Measurements from ENCODE around the gene BTF3.

The BTF3 gene

GRCh38 chr5:73480500-73480899 lies 17.7 kb upstream of the BTF3 start:
- H3K18ac ChIP-seq (ENCODE audit: low read length) = no peak overlapping the region
- H3K4me3 ChIP-seq (ENCODE audit: low read length in 2 of 2) = no peak overlapping the region
- no peak overlapping the region for H4K8ac ChIP-seq (ENCODE audit: low read depth, low read length)
- H2BK5ac ChIP-seq (ENCODE audit: low read length) = no peak overlapping the region
- no peak overlapping the region for H3K4me2 ChIP-seq (ENCODE audit: insufficient read depth, low read length, poor library complexity, severe bottlenecking)
- H3K4ac ChIP-seq (ENCODE audit: low read length) = no peak overlapping the region
- no peak overlapping the region for H2BK120ac ChIP-seq (ENCODE audit: low read depth, low read length)
- DNase-seq (ENCODE audit: low spot score) = no peak
- no peak overlapping the region for H4K91ac ChIP-seq (ENCODE audit: low read depth, low read length, poor library complexity)
- H3K36me3 ChIP-seq (replicated peaks in 1 of 2; ENCODE audit: control insufficient read depth in 2 of 2, insufficient read depth in 2 of 2, low read length in 2 of 2) = no peaks in the 10 kb centered on the region
- no peak overlapping the region for H3K23ac ChIP-seq (ENCODE audit: low read depth, low read length, poor library complexity)
- no peak overlapping the region for H3K27ac ChIP-seq (replicated peaks; ENCODE audit: low read length)
- no peaks in the 10 kb centered on the region for H3K79me1 ChIP-seq (ENCODE audit: low read depth, low read length)
- H3K9me3 ChIP-seq (replicated peaks in 1 of 2; ENCODE audit: control insufficient read depth in 2 of 2, insufficient read depth in 1 of 2, low read depth in 1 of 2, low read length in 2 of 2) = no peaks in the 10 kb centered on the region
- no peak overlapping the region for H3K14ac ChIP-seq (ENCODE audit: low read length)
- no CpG with 5 or more reads among the region's 1 CpG for WGBS, 2 donors (ENCODE audit: extremely low coverage in 2 of 2, insufficient read length in 2 of 2, insufficient replicate concordance in 1 of 2)
- no peak overlapping the region for H2BK12ac ChIP-seq (ENCODE audit: low read length)
- H3K9ac ChIP-seq (ENCODE audit: low read depth, low read length, poor library complexity) = no peak overlapping the region
- H2AK5ac ChIP-seq (ENCODE audit: low read depth, low read length) = no peak overlapping the region
- H2AFZ ChIP-seq (ENCODE audit: low read length) = no peak overlapping the region
- peaks cover 0 to 30% (median 0%) of the 10 kb centered on the region in 3 experiments for H3K27me3 ChIP-seq (ENCODE audit: control insufficient read depth in 3 of 3, insufficient read depth in 3 of 3, low read depth in 1 of 3, low read length in 3 of 3)
- no peaks in the 10 kb centered on the region for H3K4me1 ChIP-seq (ENCODE audit: control insufficient read depth in 2 of 2, insufficient read depth in 1 of 2, low read depth in 1 of 2, low read length in 2 of 2)
- H2BK15ac ChIP-seq (ENCODE audit: low read length) = no peak overlapping the region

GRCh38 chr5:73482383-73483136 lies 15.7 kb upstream of the BTF3 start:
- H2BK15ac ChIP-seq (ENCODE audit: low read length) = no peak overlapping the region
- H3K4me1 ChIP-seq (ENCODE audit: control insufficient read depth in 2 of 2, insufficient read depth in 1 of 2, low read depth in 1 of 2, low read length in 2 of 2) = peaks cover 0 to 2% of the 10 kb centered on the region in 2 donors
- no peak overlapping the region for H2BK12ac ChIP-seq (ENCODE audit: low read length)
- H3K36me3 ChIP-seq (replicated peaks in 1 of 2; ENCODE audit: control insufficient read depth in 2 of 2, insufficient read depth in 2 of 2, low read length in 2 of 2) = no peaks in the 10 kb centered on the region
- no peak overlapping the region for H3K4ac ChIP-seq (ENCODE audit: low read length)
- no peak overlapping the region for H3K23ac ChIP-seq (ENCODE audit: low read depth, low read length, poor library complexity)
- no peaks in the 10 kb centered on the region for H3K79me1 ChIP-seq (ENCODE audit: low read depth, low read length)
- H4K8ac ChIP-seq (ENCODE audit: low read depth, low read length) = no peak overlapping the region
- H3K14ac ChIP-seq (ENCODE audit: low read length) = no peak overlapping the region
- no peak overlapping the region for H2BK5ac ChIP-seq (ENCODE audit: low read length)
- no peak overlapping the region for H2AFZ ChIP-seq (ENCODE audit: low read length)
- no peaks in the 10 kb centered on the region for H3K9me3 ChIP-seq (replicated peaks in 1 of 2; ENCODE audit: control insufficient read depth in 2 of 2, insufficient read depth in 1 of 2, low read depth in 1 of 2, low read length in 2 of 2)
- peaks cover 0 to 43% (median 0%) of the 10 kb centered on the region in 3 experiments for H3K27me3 ChIP-seq (ENCODE audit: control insufficient read depth in 3 of 3, insufficient read depth in 3 of 3, low read depth in 1 of 3, low read length in 3 of 3)
- no peak overlapping the region for H3K4me3 ChIP-seq (ENCODE audit: low read length in 2 of 2)
- no peak overlapping the region for H3K27ac ChIP-seq (replicated peaks; ENCODE audit: low read length)
- no peak for DNase-seq (ENCODE audit: low spot score)
- WGBS, 2 donors (ENCODE audit: extremely low coverage in 2 of 2, insufficient read length in 2 of 2, insufficient replicate concordance in 1 of 2) = no CpG with 5 or more reads among the region's 4 CpGs
- no peak overlapping the region for H3K4me2 ChIP-seq (ENCODE audit: insufficient read depth, low read length, poor library complexity, severe bottlenecking)
- no peak overlapping the region for H3K9ac ChIP-seq (ENCODE audit: low read depth, low read length, poor library complexity)
- H2AK5ac ChIP-seq (ENCODE audit: low read depth, low read length) = no peak overlapping the region
- no peak overlapping the region for H4K91ac ChIP-seq (ENCODE audit: low read depth, low read length, poor library complexity)
- no peak overlapping the region for H2BK120ac ChIP-seq (ENCODE audit: low read depth, low read length)
- H3K18ac ChIP-seq (ENCODE audit: low read length) = no peak overlapping the region

- Histone ChIP-seq H3K4me3 (ENCODE audit: low read length in 2 of 2) (no peak overlapping the region), H2BK15ac (ENCODE audit: low read length) (no peak overlapping the region), H2BK120ac (ENCODE audit: low read depth, low read length) (no peak overlapping the region), H3K4ac (ENCODE audit: low read length) (no peak overlapping the region), H3K4me2 (ENCODE audit: insufficient read depth, low read length, poor library complexity, severe bottlenecking) (no peak overlapping the region), H3K23ac (ENCODE audit: low read depth, low read length, poor library complexity) (no peak overlapping the region), H3K18ac (ENCODE audit: low read length) (no peak overlapping the region), H3K4me1 (ENCODE audit: control insufficient read depth in 2 of 2, insufficient read depth in 1 of 2, low read depth in 1 of 2, low read length in 2 of 2) (peaks cover 0 to 2% of the 10 kb centered on the region in 2 donors), H3K36me3 (replicated peaks in 1 of 2; ENCODE audit: control insufficient read depth in 2 of 2, insufficient read depth in 2 of 2, low read length in 2 of 2) (no peaks in the 10 kb centered on the region), H2AK5ac (ENCODE audit: low read depth, low read length) (no peak overlapping the region), H3K27me3 (ENCODE audit: control insufficient read depth in 3 of 3, insufficient read depth in 3 of 3, low read depth in 1 of 3, low read length in 3 of 3) (peaks cover 0 to 54% (median 0%) of the 10 kb centered on the region in 3 experiments), H2AFZ (ENCODE audit: low read length) (no peak overlapping the region), H4K8ac (ENCODE audit: low read depth, low read length) (no peak overlapping the region), H3K27ac (replicated peaks; ENCODE audit: low read length) (no peak overlapping the region), H2BK5ac (ENCODE audit: low read length) (no peak overlapping the region), H4K91ac (ENCODE audit: low read depth, low read length, poor library complexity) (no peak overlapping the region), H3K79me1 (ENCODE audit: low read depth, low read length) (no peaks in the 10 kb centered on the region), H2BK12ac (ENCODE audit: low read length) (no peak overlapping the region), H3K9me3 (replicated peaks in 1 of 2; ENCODE audit: control insufficient read depth in 2 of 2, insufficient read depth in 1 of 2, low read depth in 1 of 2, low read length in 2 of 2) (no peaks in the 10 kb centered on the region), H3K14ac (ENCODE audit: low read length) (no peak overlapping the region), H3K9ac (ENCODE audit: low read depth, low read length, poor library complexity) (no peak overlapping the region)
- no peak for DNase-seq (ENCODE audit: low spot score)
- WGBS, 2 donors (ENCODE audit: extremely low coverage in 2 of 2, insufficient read length in 2 of 2, insufficient replicate concordance in 1 of 2) = no CpG with 5 or more reads among the region's 4 CpGs
Observed at GRCh38 chr5:73483676-73484075, 14.6 kb upstream of the BTF3 start.

- Histone ChIP-seq H4K91ac (ENCODE audit: low read depth, low read length, poor library complexity) (no peak overlapping the region), H2BK5ac (ENCODE audit: low read length) (no peak overlapping the region), H3K79me1 (ENCODE audit: low read depth, low read length) (no peaks in the 10 kb centered on the region), H3K18ac (ENCODE audit: low read length) (no peak overlapping the region), H3K4ac (ENCODE audit: low read length) (no peak overlapping the region), H3K27me3 (ENCODE audit: control insufficient read depth in 3 of 3, insufficient read depth in 3 of 3, low read depth in 1 of 3, low read length in 3 of 3) (peaks cover 0 to 60% (median 0%) of the 10 kb centered on the region in 3 experiments), H3K14ac (ENCODE audit: low read length) (no peak overlapping the region), H3K9me3 (replicated peaks in 1 of 2; ENCODE audit: control insufficient read depth in 2 of 2, insufficient read depth in 1 of 2, low read depth in 1 of 2, low read length in 2 of 2) (no peaks in the 10 kb centered on the region), H3K36me3 (replicated peaks in 1 of 2; ENCODE audit: control insufficient read depth in 2 of 2, insufficient read depth in 2 of 2, low read length in 2 of 2) (no peaks in the 10 kb centered on the region), H2BK15ac (ENCODE audit: low read length) (no peak overlapping the region), H2BK120ac (ENCODE audit: low read depth, low read length) (no peak overlapping the region), H3K23ac (ENCODE audit: low read depth, low read length, poor library complexity) (no peak overlapping the region), H2BK12ac (ENCODE audit: low read length) (no peak overlapping the region), H3K9ac (ENCODE audit: low read depth, low read length, poor library complexity) (no peak overlapping the region), H2AK5ac (ENCODE audit: low read depth, low read length) (no peak overlapping the region), H3K4me2 (ENCODE audit: insufficient read depth, low read length, poor library complexity, severe bottlenecking) (no peak overlapping the region), H2AFZ (ENCODE audit: low read length) (no peak overlapping the region), H3K4me1 (ENCODE audit: control insufficient read depth in 2 of 2, insufficient read depth in 1 of 2, low read depth in 1 of 2, low read length in 2 of 2) (peaks cover 0 to 2% of the 10 kb centered on the region in 2 donors), H3K27ac (replicated peaks; ENCODE audit: low read length) (no peak overlapping the region), H4K8ac (ENCODE audit: low read depth, low read length) (no peak overlapping the region), H3K4me3 (ENCODE audit: low read length in 2 of 2) (no peak overlapping the region)
- no peak for DNase-seq (ENCODE audit: low spot score)
- WGBS, 2 donors (ENCODE audit: extremely low coverage in 2 of 2, insufficient read length in 2 of 2, insufficient replicate concordance in 1 of 2) = no CpG with 5 or more reads among the region's 1 CpG
Observed at GRCh38 chr5:73484511-73484910, 13.7 kb upstream of the BTF3 start.
